ENCODE results near the gene KCTD13.
A peak's percentile ranks its signal among the peaks of the same experiment; 100 is the strongest.
"Not testable (repeated sequence)": the region's sequence is repeated elsewhere in the genome, so short reads cannot be mapped to it uniquely, and the experiment has no call there.

The KCTD13 gene

DNA sequence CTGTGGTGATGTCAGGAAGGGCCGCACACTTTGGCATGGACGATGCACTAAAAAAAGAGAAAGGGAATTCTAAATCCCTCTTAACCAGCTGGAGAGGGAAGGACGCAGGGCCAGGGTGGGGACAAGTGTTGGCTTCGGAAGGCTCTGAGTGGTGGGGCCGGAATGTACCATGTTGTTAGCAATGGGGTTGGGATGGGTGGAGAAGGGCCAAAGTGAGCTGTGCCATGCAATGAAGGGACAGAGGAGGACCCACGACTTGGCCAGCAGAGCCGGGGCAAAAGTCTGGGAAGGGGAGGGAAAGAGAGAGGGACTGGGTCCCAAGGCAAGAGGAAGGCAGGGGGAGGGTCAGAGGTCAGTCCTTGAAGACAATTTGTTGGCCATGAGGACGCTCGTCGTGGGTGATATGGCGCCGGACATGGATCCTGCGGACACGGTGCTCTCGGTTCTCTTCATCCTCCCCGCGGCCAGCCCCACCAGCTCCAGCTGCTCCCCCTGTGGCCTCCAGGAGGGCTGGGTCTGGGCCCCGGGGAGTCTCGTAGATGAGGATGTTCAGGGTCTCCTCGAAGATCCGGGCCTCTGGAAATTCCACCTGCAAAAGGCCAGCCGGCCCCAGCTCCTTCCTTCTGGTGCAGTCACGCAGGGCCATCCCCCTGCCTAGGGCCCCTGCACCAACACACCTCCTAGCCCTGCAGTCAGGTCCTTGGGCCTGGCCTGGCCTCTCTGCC is 19.3 kb downstream of the KCTD13 start:
- no peak for DNase-seq (ENCODE audit: low read depth)

DNA sequence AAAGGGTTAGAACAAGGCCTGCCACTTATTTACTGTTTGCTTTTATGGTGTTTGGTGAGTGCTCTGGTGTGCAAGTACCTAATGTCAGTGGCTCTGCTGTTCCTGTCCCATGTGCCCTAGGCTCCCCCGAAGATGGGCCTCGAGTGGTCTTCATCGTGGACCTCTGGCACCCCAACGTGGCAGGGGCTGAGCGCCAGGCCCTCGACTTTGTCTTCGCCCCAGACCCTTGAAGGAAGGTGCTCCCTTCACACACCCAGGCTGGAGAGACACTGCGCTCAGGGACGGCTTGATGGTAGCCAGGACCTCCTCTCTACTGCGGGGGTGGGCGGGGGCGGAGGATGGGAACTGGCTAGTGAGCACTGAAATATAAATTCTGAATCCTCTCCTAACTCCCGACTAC is 20.4 kb downstream of the KCTD13 start:
- DNase-seq (ENCODE audit: low read depth): no peak

DNA sequence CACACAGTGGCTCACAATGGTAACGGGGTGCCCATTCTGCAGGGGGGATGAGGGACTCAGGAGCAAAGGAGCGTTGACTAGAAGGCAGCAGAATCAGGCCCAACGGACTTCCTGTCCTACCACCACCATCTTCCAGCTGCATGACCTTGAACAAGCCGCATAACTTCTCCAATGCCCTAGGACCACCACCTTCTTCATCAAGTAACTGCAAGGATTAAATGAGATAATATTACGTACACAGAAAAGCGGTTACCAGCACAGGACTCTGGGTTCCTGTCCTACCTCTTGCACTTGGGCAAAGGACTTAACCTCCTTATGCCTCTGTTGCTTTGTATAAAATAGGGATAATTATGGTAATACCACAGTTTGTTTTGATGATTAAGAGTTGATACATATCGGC is 21.1 kb downstream of the KCTD13 start:
- DNase-seq (ENCODE audit: low read depth): no peak

DNA sequence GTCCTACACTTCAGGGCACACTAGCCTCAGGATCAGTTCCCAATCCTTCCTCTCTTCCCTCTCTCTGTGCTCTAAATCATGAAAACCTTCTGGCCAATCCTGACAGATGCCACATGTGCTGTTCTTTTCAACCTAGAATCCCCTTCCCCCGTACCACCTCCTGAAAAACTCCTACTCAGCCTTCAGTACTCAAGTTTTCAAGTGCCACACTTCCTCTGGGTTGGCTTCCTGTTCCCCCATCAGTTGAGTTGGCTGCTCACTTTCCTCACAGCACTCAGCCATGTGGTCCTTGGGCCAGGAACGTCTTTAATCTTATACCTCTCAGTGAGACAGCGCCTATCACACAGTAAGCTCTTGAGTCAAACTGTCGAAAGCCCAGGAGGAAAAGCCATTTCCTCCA is 22.4 kb downstream of the KCTD13 start:
- no peak for DNase-seq (ENCODE audit: low read depth)

DNA sequence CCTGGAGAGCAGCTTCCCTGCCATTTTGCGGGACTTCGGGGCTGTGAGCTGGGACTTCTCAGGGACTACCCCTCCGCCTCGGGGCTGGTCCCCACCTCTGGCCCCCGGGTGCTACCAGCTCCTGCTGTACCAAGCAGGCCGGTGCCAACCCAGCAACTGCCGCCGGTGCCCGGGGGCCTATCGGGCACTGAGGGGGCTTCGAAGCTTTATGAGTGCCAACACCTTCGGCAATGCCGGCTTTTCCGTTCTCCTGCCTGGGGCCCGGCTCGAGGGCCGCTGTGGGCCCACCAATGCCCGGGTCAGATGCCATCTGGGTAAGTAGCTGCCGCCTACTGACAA is 24.4 kb downstream of the KCTD13 start:
- DNase-seq (ENCODE audit: low read depth): no peak

GRCh38 chr16:29900888-29901606 is 25.0 kb downstream of the KCTD13 start:
- DNase-seq (ENCODE audit: low read depth): no peak

GRCh38 chr16:29900102-29900887 is 25.7 kb downstream of the KCTD13 start, which contains the start of gene ASPHD1:
ASPHD1 (plus strand) TSS chr16:29900488; CDS start chr16:29900972, 484 bp downstream.
- DNase-seq (ENCODE audit: low read depth): peak; percentile 63

DNA sequence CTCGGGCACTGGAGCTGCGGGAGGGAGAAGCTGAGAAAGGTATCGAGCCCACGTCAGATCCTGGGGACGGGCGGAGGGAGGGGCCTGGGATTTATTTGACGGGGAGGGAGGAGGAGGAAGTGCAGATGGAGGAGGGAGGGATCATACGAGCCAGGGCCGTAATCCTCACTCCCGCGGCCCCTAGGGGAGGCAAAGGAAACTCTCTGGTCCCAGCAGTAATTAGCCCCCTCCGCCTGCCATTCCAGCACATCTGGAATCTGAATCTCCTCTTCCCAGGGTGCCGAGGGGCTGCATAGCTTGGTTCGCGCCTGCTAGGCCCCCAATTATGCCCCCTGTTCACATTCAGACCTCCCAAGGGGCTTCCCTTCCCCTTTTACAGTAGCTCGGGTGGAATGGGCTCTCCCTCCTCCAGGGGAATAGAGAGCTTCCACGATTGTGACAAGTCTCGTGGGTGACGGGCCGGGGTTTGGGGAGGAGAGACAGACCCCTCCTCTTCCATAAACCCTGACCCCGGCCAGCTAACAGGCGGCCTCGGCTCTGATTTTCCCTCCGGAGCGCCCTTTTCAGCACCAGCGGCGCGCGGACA is 26.4 kb downstream of the KCTD13 start, which contains the start of gene SEZ6L2:
Gene SEZ6L2, minus strand, starts transcription at position 35 of the 586 bp plus-strand sequence. CDS start 531 bp downstream, outside the sequence.
- no peak for DNase-seq (ENCODE audit: low read depth)

DNA sequence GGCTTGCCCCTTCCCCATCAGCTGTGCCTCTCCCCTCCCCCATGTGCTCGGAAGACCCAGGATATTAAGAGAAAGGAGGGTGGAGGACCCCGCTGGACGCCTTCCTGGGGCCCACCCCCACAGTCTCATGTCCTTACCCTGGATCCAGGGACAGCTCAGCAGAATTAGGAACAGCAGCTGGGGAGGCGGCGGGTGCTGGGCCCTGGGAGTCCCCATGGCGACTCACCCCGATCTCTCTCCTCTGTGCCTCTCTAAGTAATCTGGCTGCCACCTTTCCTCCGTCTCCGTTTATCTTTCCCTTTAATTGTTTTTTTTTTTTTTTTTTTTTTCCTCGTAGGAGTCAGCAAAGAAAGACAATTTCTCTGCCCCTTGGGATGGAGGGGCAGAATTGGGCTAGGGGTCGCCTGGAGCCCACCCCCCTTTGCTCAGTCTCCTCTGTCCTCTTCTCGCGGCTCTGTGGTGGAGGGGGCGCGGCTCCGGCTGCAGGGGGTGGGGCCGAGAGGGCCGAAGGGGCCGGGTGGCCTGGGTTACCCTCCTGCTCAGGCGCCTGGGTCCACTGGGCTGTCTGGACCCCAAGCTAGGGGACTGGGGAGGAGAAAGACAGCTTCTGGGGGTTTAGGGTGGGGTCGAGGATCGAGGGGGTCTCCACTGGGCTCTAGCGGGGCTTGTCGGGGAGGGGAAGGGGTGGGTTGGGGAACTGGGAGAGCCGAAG is 27.1 kb downstream of the KCTD13 start:
- no peak for DNase-seq (ENCODE audit: low read depth)

GRCh38 chr16:29898135-29898803 is 27.8 kb downstream of the KCTD13 start:
- DNase-seq (ENCODE audit: low read depth): no peak

DNA sequence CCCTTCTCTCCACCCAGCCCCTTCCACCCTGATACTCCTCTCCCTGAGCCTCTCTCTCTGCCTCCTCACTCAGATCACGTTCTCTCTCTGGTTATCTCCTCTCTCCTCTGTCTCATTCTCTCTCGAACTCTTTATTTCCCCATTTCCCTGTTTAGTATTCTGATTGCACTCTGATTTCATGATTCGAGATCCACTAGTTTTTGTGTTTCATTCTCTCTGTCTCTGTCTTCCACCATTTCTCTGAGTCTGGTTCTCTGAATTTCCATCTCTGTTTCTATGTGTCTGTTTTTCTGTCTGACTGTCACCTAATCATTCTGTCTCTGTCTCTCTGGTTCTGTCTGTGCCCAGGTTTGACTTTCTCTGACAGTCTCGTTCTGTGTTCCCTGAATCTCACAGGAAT is 28.7 kb downstream of the KCTD13 start:
- no peak for DNase-seq (ENCODE audit: low read depth)

GRCh38 chr16:29896841-29897240 is 29.2 kb downstream of the KCTD13 start:
- no peak for DNase-seq (ENCODE audit: low read depth)

DNA sequence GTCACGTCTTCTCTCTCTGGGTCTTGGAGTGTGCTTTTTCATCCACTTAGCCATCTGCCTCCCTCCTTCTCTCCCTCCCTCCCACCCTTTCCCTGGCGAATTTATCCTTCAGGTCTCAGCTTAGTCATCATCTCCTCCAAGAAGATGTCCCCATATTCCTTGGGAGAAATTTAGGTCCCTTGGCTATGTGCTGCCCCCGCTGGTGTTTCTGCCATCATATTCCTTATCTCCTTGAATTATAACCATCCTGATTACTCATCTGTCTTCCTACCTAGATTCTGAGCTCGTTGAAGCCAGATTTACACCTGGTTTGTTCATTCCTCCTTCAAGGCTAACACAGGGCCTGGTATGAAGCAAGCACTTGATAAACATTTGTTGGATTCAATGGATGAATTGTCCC is 31.7 kb downstream of the KCTD13 start:
- no peak for DNase-seq (ENCODE audit: low read depth)

GRCh38 chr16:29893553-29893952 is 32.5 kb downstream of the KCTD13 start:
- DNase-seq (ENCODE audit: low read depth): no peak

DNA sequence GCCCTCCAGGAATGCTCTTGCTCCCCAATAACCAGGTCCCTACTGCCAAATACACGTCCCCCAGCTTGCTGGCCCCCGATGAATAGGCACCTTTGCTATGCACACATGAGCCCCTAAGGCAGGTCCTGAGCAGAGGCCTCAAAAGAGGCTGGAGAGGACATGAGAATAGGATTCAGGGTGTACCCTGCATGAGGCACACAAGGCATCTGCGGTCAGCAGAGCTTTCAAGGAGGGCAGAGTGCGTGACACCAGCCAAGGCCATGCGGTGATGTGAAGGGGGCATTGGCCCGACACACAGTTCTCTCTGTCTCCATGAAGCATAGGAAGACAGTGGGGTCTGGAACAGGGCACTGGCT is 33.6 kb downstream of the KCTD13 start:
- DNase-seq (ENCODE audit: low read depth): no peak

- DNase-seq (ENCODE audit: low read depth): no peak
Observed at GRCh38 chr16:29891525-29892457, 34.2 kb downstream of the KCTD13 start.

- DNase-seq (ENCODE audit: low read depth): not testable (repeated sequence)
Observed at GRCh38 chr16:29889372-29889771, 36.7 kb downstream of the KCTD13 start.

- no peak for DNase-seq (ENCODE audit: low read depth)
Observed at GRCh38 chr16:29883987-29884386, 42.0 kb downstream of the KCTD13 start.

DNA sequence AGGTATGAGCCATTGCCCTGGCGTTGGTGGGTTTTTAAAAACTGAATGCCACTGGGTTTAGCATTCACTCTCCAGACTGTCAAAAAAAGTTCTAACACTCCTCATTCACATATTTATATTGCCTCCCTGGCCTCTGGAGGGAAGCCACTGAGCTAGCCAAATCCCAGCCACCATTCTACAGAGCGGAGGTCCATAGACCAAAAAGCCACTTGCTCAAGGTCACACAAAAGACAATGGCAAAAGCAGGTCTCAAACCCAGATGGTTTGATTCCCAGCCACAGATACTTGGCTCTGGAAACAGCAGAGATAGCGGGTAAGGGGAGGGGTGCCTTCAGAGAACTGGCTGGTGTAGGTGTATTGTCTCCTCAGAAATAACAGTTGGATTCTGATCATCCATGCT is 45.0 kb downstream of the KCTD13 start:
- DNase-seq (ENCODE audit: low read depth): no peak

DNA sequence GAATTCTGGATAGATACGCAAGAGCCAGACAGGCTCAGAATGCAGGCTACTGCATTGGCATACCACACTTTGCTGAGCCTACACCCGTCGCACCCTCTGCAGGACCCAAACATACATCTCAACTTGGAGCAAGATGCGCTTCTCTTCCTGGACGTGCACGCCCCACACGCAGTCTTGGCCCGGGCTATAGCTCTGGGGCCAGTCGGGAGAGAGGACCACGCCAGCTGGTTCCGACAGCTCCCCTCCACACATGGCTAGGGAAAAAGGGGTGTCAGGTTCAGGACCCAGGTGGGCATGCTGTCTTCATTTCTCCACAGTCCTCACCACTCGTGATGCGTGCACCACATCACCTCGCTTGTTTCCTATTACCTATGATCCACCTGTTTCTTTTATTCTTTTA is 47.9 kb downstream of the KCTD13 start:
- DNase-seq (ENCODE audit: low read depth): no peak

Data from stimulated activated CD8-positive, alpha-beta memory T cell treated with anti-CD3 and anti-CD28 coated beads, Interleukin-12 subunit alpha, Interleukin-12 subunit beta, amount 100 ng/mL, for 1 hour (primary cell).